GM23248 (cell line): ENCODE measurements around the gene NAA25.

Experiments
- EZH2 ChIP-seq: fragments of 200-600 bp; sonication (generic); IDR thresholded peaks from 2 replicates; pipeline ENCODE4 v1.6.1; 2018; ENCODE audit warnings: antibody characterized with exemption, mild to moderate bottlenecking; ENCODE audit not compliant: insufficient read depth, poor library complexity, severe bottlenecking
- EZH2phosphoT487 ChIP-seq: fragments of 200-600 bp; sonication (generic); IDR thresholded peaks from 2 replicates; pipeline ENCODE4 v1.6.1; 2018; ENCODE audit warnings: antibody characterized with exemption, moderate library complexity, mild to moderate bottlenecking, low read depth; ENCODE audit not compliant: insufficient read depth

- TF ChIP-seq EZH2 (no peak), EZH2phosphoT487 (no peak)
Observed at GRCh38 chr12:112126911-112127310, 18.3 kb upstream of the NAA25 start.
